MCF 10A (cell line): ENCODE data around the gene BAG3. TPM values are rescaled to one million over a fixed set of nuclear protein-coding genes. Genes with fewer than 3 reads are reported as not detected.

Experiments
- BruUV-seq: library from RNA; stranded (reverse); fragments of 400-500 nt; replicated peaks from 2 replicates; lab custom pipeline; 2021; lab: Mats Ljungman, UMichigan
- CTCF ChIA-PET: fragments of 300-600 bp; sonication (Branson Sonifier 250); formaldehyde crosslinking; extraction: SDS; loops from one replicate; lab custom pipeline; 2021; ENCODE audit warnings: antibody characterized with exemption, inconsistent platforms; lab: Yijun Ruan, JAX
- POLR2A ChIA-PET: fragments of 300-600, 350-650 bp; sonication (Branson Sonifier 250); formaldehyde crosslinking; extraction: SDS; loops from one replicate; lab custom pipeline; 2020; ENCODE audit warnings: antibody characterized with exemption, inconsistent platforms; lab: Yijun Ruan, JAX
- DNase-seq: peaks from one replicate; pipeline ENCODE4 v3.0.0-alpha.2; 2018; ENCODE audit not compliant: unreplicated experiment
- H3K27ac Mint-ChIP-seq: one replicate; pipeline ENCODE4 v1.8.0; 2022; ENCODE audit warnings: mild to moderate bottlenecking, low read depth, mixed read lengths; ENCODE audit not compliant: unreplicated experiment
- H3K27me3 Mint-ChIP-seq: one replicate; pipeline ENCODE4 v1.8.0; 2022; ENCODE audit warnings: mixed read lengths; ENCODE audit not compliant: insufficient read depth, unreplicated experiment
- H3K36me3 Mint-ChIP-seq: one replicate; pipeline ENCODE4 v1.8.0; 2022; ENCODE audit warnings: mild to moderate bottlenecking, moderate library complexity, mixed read lengths; ENCODE audit not compliant: insufficient read depth, unreplicated experiment
- H3K4me1 Mint-ChIP-seq: one replicate; pipeline ENCODE4 v1.8.0; 2022; ENCODE audit warnings: mixed read lengths; ENCODE audit not compliant: insufficient read depth, unreplicated experiment
- H3K4me3 Mint-ChIP-seq: one replicate; pipeline ENCODE4 v1.8.0; 2022; ENCODE audit warnings: mild to moderate bottlenecking, moderate library complexity, mixed read lengths; ENCODE audit not compliant: unreplicated experiment
- H3K9me3 Mint-ChIP-seq: one replicate; pipeline ENCODE4 v1.8.0; 2022; ENCODE audit warnings: mixed read lengths; ENCODE audit not compliant: unreplicated experiment
- CTCF ChIP-seq: fragments of 200-600 bp; IDR thresholded peaks from one replicate; pipeline ENCODE4 v1.8.0; 2022; ENCODE audit warnings: antibody characterized with exemption, mild to moderate bottlenecking; ENCODE audit not compliant: unreplicated experiment
- intact Hi-C: fragments of 100-400 bp; cut with micrococcal nuclease; formaldehyde crosslinking; loops from 2 replicates; pipeline ENCODE4 v1.14.1; 2022
- total RNA-seq: library from RNA; stranded (reverse); gene quantifications from 2 replicates; pipeline ENCODE4 v1.2.3, GENCODE V29; 2022

The BAG3 gene
- total RNA-seq, 1 experiment from 2014 or later, result 53.7 TPM

GRCh38 chr10:119700321-119700954 lies 49.3 kb downstream of the BAG3 start:
- POLR2A ChIA-PET, result no interaction called here
- Mint-ChIP-seq H3K9me3 (no peaks in the 10 kb centered on the region), H3K27me3 (no peaks in the 10 kb centered on the region), H3K36me3 (peaks cover 6% of the 10 kb centered on the region), H3K4me1 (peaks cover 15% of the 10 kb centered on the region), H3K4me3 (no peak overlapping the region), H3K27ac (no peak overlapping the region)
- intact Hi-C loops, result no loop called here
- CTCF ChIA-PET, result interaction anchor here (0.6 to 0.7 kb wide), 2 partner anchors 14 to 93 kb away, joined by 3 read pairs; no protein-coding TSS in a partner anchor
- BruUV-seq, result no TSS peak
- TF ChIP-seq CTCF, result no peak
- no peak for DNase-seq

- Mint-ChIP-seq H3K27ac (peak overlapping the region; percentile 49), H3K4me3 (no peak overlapping the region), H3K36me3 (peaks cover 6% of the 10 kb centered on the region), H3K27me3 (no peaks in the 10 kb centered on the region), H3K9me3 (no peaks in the 10 kb centered on the region), H3K4me1 (peaks cover 15% of the 10 kb centered on the region)
- ChIA-PET CTCF (interaction anchor here (0.7 to 0.8 kb wide), 2 partner anchors 17 to 1901 kb away, joined by 3 read pairs; no protein-coding TSS in a partner anchor), POLR2A (interaction anchor here (0.9 to 1.1 kb wide), 2 partner anchors 16 to 23 kb away, joined by 3 read pairs; partner anchors contain the start of gene INPP5F)
- no peak for TF ChIP-seq CTCF
- DNase-seq, result peak; percentile 48
- intact Hi-C loops, result no loop called here
- BruUV-seq, result no TSS peak
Observed at GRCh38 chr10:119701861-119702260, 50.7 kb downstream of the BAG3 start.

- Mint-ChIP-seq H3K27ac (no peak overlapping the region), H3K27me3 (no peaks in the 10 kb centered on the region), H3K4me3 (no peak overlapping the region), H3K36me3 (peaks cover 6% of the 10 kb centered on the region), H3K4me1 (peaks cover 15% of the 10 kb centered on the region), H3K9me3 (no peaks in the 10 kb centered on the region)
- ChIA-PET POLR2A (interaction anchor here (0.7 to 1.1 kb wide), 2 partner anchors 16 to 24 kb away, joined by 3 read pairs; partner anchors contain the start of gene INPP5F), CTCF (interaction anchor here (0.7 to 0.8 kb wide), 2 partner anchors 16 to 1902 kb away, joined by 3 read pairs; no protein-coding TSS in a partner anchor)
- intact Hi-C loops, result no loop called here
- BruUV-seq, result no TSS peak
- DNase-seq, result no peak
- no peak for TF ChIP-seq CTCF
Observed at GRCh38 chr10:119702583-119702982, 51.4 kb downstream of the BAG3 start.

GRCh38 chr10:119703903-119704508 lies 52.8 kb downstream of the BAG3 start:
- Mint-ChIP-seq H3K4me1 (peaks cover 15% of the 10 kb centered on the region), H3K36me3 (peaks cover 6% of the 10 kb centered on the region), H3K4me3 (no peak overlapping the region), H3K27me3 (no peaks in the 10 kb centered on the region), H3K9me3 (no peaks in the 10 kb centered on the region), H3K27ac (no peak overlapping the region)
- ChIA-PET CTCF (interaction anchor here (1.0 to 1.2 kb wide), 2 partner anchors 9 to 155 kb away, joined by 3 read pairs; no protein-coding TSS in a partner anchor), POLR2A (interaction anchor here (0.8 to 1.4 kb wide), 4 partner anchors 17 to 96 kb away, joined by 3 to 6 read pairs (median 4); partner anchors contain the start of gene INPP5F)
- no peak for DNase-seq
- TF ChIP-seq CTCF, result no peak
- BruUV-seq, result no TSS peak
- intact Hi-C loops, result no loop called here
